ENCODE data around the gene ADAMTS2. TPM values are rescaled to one million over a fixed set of nuclear protein-coding genes. Genes with fewer than 3 reads are reported as not detected.
A peak's percentile ranks its signal among the peaks of the same experiment; 100 is the strongest.
"Not testable (repeated sequence)": the region's sequence is repeated elsewhere in the genome, so short reads cannot be mapped to it uniquely, and the experiment has no call there.

Gene ADAMTS2
- total RNA-seq, 1 donor from 2014 or later, result 152 TPM

DNA sequence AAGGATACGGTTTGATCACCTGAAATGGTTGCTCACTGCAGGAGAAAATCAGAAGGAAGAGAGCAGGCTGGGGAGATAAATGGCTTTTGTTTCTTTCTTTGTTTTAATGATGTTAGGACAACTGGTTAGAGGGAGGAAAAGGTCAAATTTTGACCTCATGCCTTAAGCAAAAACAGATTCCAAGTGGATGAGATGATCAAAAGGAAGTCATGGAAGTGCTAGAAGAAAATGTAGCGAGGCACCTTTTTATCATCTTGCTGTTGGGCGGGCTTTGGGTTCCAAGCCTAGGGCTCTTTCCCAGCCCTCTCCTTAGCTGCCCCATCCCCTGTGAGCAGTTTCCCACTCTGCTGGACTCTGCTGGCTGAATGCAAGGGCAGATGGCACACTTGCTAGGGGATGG lies 127.9 kb downstream of the ADAMTS2 start:
- DNase-seq (ENCODE audit: low spot score), result no peak

- not testable (repeated sequence) for DNase-seq (ENCODE audit: low spot score)
Measured at GRCh38 chr5:179216381-179216780, 128.9 kb downstream of the ADAMTS2 start.

DNA sequence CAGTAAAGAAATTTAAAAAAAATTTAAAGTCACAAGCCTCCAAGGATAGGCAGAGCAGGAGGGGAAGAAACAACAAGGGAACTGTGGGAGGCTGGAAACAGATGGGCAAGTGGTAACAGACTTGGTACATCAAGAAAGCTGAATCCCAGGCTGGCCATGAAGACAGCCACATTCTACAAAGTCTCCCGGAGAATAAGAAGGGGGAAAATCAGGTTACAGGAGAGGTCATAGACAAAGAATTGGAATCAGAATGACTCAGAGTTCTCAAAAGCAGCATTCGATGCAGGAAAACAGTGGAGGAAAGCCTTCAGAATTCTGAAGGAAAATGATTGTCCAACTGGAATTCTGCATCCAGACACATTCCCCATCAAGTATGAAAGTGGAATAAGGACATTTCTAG lies 129.7 kb downstream of the ADAMTS2 start:
- no peak for DNase-seq (ENCODE audit: low spot score)

- DNase-seq (ENCODE audit: low spot score), result no peak
Measured at GRCh38 chr5:179214678-179215077, 130.6 kb downstream of the ADAMTS2 start.

DNA sequence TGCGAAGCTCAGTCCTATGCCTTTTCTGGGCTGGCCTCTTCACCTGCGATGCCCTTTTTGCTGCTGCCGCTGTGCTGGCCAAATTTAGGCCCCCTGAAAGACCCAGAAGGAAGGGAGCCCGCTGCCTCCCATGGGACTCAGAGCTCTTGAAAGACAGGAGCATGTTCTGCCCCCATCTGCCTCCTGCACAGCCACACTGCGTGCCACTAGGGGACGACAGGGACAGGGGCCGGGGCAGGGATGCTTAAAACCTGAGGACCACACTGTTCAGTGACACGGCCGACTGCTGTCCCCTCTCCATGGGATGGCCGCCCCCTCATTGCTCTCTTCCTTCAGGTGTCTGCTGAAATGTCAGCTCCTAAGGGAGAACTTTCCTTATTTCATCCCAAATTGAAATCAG lies 132.4 kb downstream of the ADAMTS2 start:
- no peak for DNase-seq (ENCODE audit: low spot score)

- no peak for DNase-seq (ENCODE audit: low spot score)
Measured at GRCh38 chr5:179211631-179212030, 133.6 kb downstream of the ADAMTS2 start.

DNA sequence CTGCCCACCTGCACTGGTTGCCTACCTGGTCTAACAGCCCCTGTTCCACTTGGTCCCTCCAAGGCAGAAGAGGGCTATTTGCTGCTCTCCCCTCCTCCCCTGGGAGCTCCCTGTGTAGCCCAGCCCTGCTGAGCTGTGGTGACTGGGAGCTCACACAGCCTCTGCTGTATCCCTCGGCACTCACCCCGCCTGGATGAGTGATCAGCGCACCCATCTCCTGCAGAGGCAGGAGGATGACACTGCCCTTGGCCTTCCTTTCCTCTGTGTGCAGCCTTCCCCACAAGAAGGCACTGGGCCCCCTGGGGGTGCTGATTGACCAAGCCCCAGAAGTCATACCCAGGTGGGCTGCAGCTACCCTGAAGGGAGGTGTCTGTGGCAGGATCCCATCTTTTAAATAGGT lies 134.2 kb downstream of the ADAMTS2 start:
- DNase-seq (ENCODE audit: low spot score), result no peak

GRCh38 chr5:179210478-179210877 lies 134.8 kb downstream of the ADAMTS2 start:
- no peak for DNase-seq (ENCODE audit: low spot score)

- DNase-seq (ENCODE audit: low spot score), result peak; percentile 23
Measured at GRCh38 chr5:179209359-179210150, 135.7 kb downstream of the ADAMTS2 start.

DNA sequence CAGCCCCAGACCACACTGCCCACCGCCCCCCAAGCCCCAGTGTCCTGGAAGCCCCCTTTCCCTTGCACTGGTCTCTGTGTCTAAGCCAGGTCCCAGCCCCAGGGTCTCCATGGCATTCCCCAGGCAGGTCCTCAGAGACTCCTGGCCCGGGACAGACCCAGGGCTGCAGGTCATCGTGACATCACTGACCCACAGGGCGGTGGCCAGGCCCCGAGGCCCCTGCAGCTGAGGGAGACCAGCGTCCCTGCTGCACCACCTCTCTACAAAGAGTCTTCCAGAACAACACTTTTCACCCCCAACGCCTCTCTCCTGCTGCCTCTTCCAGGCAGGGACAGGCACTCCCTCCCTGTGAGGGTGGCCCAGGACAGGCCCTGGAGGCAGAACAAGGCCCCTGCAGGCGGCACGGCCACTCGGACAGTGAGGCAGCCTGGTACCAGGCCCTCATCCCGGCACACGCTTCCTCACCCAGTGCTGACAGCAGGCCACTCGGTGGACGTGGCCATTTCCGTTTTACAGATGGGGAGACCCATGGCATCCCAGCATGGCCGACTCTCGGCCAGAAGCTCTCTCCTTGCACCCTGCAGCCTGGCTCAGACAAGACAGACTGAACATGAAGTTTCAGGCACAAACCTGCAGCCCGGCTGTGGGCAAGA lies 136.4 kb downstream of the ADAMTS2 start:
- DNase-seq (ENCODE audit: low spot score), result no peak

DNA sequence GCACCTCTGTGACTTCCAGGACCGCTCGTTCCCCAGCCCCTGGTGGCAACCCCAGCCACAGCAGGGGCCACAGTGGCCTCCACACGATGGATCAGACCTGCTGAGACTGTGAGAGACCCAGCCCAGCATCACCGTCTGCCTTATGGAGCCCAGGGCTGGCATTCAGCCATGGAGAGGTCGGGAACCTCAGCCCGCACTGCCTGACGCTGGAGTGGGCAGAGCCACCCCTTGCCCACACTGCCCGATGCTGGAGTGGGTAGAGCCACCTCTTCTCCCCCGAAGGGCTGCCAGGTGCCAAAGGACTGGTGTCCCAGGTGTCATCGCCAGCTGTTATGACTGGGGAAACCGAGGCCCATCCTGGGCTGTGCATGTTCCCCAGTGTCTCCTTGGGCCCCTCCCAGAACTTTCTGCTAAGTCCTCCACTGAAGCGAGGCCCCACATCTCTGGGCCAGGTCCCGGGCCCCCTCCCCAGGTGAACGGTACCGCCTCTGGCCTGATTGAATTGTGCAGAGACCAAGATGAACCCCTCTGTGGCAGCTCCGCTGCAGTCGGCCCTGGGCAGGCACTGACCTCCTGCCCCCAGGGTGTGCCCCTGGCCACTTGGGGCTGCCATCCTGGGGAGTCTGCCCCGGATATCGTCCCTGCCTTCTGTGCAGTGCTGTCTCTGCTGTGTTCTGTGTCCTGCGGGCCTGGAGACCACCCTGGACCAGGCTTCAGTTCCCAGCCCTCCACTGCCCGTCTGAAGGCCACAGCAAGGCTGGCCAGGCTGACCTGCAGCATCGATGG lies 137.1 kb downstream of the ADAMTS2 start:
- DNase-seq (ENCODE audit: low spot score), result no peak

- DNase-seq (ENCODE audit: low spot score), result no peak
Measured at GRCh38 chr5:179207470-179207869, 137.8 kb downstream of the ADAMTS2 start.

DNA sequence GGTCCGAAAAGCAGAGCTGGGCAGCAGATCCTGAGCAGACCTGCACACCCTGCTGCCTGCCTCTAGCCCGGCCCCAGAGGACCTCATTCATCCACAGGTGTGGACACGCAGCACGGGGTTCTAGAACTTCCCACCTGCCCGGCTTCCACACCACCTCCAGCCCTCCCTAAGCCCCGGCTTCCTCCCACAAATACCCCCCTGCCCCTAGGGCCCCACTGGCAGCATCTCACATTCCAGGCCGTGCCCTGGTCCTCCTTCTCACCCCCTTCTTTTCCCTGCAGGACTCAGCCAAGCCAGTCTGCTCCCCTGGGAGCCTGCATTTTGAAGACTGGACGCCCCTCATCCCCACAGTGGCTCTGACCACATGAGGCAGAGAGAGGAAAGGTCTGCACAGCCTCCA lies 138.9 kb downstream of the ADAMTS2 start:
- no peak for DNase-seq (ENCODE audit: low spot score)

DNA sequence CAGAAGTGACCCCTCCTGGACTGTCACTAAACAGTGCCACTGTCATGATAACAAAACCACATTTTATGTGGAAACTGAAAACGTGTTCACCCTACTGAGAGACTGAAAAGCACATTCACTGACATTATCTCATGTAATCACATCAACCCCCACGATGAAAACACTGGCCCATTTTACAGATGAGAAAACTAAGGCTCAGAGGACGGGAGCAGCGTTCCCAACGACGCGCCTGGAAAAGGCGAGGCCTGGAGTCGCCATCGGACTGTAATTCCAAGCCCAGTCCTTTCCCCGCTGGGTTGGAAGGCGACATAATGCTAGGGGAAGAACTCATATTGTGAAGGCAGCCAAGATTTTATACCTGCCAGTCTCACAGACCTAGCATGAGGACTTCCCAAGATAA lies 140.0 kb downstream of the ADAMTS2 start:
- DNase-seq (ENCODE audit: low spot score), result no peak

DNA sequence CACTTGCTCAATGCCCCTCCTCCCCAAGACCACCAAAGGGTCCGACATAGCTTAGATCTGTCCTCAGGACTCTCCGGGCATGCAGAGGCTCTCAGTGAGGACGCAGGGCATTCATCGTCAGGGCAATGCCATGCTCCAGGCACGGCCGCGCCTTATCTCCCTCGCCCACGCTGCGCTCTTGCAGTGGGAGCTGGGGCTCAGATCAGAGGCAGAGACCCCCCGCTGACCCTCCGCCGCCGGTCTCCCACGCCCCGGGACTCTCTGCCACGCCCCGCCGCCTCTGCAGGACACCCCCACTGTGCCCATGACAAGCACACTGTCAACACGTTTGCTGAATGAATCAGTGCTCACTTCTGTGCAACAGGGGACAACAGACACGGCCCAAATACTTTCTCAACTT lies 140.7 kb downstream of the ADAMTS2 start:
- DNase-seq (ENCODE audit: low spot score), result no peak

GRCh38 chr5:179203248-179203647 lies 142.0 kb downstream of the ADAMTS2 start:
- no peak for DNase-seq (ENCODE audit: low spot score)

DNA sequence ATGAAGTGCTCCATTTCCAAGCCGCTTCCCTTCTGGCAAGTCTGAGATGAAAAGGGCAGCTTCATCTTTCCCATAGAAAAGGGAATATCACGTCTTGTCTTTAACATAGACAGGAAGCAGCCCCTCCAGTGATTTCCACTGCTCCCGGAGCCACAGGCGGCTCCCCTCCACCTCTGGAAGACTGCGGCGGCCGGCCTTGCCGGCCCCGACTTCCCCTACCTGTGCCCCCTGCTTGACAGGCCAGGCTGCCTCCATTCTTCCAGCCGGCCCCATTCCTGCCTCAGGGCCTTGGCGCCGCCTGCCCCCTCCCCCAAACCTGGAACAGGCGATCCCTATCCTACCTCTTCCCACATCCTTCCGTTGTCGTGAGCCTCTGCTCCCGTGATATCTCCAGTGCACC lies 143.3 kb downstream of the ADAMTS2 start:
- DNase-seq (ENCODE audit: low spot score), result no peak

DNA sequence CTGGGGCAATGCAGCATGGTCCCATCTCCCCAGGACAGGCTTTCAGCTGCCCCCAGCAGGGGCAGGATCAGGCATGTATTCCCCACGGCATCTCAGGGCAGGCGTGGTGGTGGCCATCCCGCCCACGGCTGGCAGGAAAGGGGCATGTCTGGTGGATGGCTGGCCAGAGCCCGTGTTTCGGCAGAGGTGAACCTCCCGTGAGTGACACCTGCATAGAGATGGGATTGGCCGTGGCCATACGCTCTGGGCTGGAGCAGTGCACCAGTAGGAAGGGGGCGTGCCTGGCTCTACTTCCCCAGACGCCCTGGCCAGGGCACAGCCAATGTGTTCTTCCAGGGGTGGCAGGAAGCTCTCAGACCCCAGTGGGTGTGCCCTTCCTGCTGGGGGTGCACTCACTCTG lies 146.0 kb downstream of the ADAMTS2 start:
- DNase-seq (ENCODE audit: low spot score), result no peak

- no peak for DNase-seq (ENCODE audit: low spot score)
Measured at GRCh38 chr5:179198825-179199224, 146.4 kb downstream of the ADAMTS2 start.

DNA sequence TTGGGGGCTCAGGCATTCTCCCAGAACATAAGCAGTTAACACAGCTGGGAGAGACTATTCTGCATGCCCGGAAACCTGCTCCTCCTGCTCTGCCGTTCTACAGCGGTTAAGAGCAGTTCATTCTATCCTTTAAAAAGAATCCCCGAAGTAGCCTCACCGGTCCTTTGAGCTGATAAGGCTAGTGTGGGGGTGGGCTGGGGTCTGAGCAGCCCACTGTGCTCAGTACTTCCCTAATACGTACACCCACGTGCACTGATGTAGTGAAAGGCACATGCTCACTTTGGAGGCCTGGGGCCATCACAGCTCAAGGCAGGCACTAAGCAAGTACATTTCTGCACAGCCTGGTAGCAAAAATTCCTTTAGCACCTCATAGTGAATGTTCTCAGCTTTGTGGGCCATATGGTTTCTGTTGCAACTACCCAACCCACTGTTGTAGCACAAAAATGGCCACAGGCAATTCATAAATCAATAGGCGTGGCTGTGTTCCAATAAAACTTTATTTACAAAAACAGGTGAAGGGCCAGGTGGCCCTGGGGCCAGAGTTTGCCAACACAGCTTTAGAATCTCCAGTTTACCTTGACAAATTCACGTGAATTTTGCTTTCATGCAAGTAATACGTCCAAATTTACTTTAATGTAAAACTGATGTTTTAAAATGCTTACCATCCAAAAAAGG lies 148.7 kb downstream of the ADAMTS2 start:
- DNase-seq (ENCODE audit: low spot score), result no peak

DNA sequence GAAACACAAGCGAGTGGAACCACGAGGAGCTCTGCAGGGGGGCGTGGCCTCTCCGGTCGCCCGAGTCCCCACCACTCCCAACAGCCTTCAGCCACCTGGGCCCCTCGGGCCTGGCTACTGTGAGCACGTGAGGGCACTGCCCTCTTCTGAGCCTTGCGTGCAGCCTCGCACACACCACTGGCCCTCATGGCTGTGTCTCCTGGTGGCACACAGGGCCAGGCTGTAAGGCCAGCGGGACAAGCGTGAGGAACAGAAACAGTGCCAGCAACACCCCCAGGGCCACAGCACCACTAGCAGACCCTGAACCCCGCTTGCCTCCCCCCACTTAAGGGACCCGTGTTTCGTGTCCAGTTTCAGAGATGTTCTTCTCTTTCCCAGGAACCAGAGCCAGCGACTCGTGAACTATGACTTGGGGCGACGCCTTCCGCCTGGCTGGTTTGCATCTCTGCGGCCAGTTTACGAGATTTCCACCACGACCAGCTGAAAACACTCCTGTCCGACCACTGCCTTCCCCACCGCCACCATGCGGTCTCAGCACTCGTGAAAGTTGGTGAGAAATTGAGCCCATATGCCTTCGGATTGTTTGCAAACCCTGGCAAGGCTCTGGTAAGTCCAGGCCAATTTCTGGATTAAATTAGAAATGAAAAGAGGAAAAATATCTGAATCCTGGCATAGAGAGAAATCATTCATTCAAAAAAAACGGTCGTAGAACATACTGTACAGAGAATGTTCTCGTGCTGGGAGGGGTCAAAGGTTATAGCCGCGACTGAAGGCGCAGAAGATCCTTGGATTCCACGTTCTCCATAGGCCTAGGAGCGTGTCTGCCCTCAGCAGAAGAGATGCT lies 149.5 kb downstream of the ADAMTS2 start:
- no peak for DNase-seq (ENCODE audit: low spot score)

All from umbilical cord (tissue), 2 donors.